ENCODE data around the gene CBX8.

GRCh38 chr17:79769570-79770506, 27.0 kb downstream of the CBX8 start:
- TF ChIP-seq CTCF (IDR thresholded peaks at IDR 0.05), result no peak
- no peak for TF ChIP-seq POLR2A (IDR thresholded peaks at IDR 0.05)
